ENCODE data around the gene MACROD2. TPM values are rescaled to one million over a fixed set of nuclear protein-coding genes. Genes with fewer than 3 reads are reported as not detected.

MACROD2 gene
- total RNA-seq, 1 experiment from 2014 or later: not detected

GRCh38 chr20:15141861-15142260 is 1146.5 kb downstream of the MACROD2 start:
- in situ Hi-C loops (cut with HindIII; ENCODE audit: low sequenced_read_pairs): no loop called here
- no peak for DNase-seq (ENCODE audit: low spot score)

GRCh38 chr20:15143478-15143877 is 1148.2 kb downstream of the MACROD2 start:
- in situ Hi-C loops (cut with HindIII; ENCODE audit: low sequenced_read_pairs): no loop called here
- no peak for DNase-seq (ENCODE audit: low spot score)

DNA sequence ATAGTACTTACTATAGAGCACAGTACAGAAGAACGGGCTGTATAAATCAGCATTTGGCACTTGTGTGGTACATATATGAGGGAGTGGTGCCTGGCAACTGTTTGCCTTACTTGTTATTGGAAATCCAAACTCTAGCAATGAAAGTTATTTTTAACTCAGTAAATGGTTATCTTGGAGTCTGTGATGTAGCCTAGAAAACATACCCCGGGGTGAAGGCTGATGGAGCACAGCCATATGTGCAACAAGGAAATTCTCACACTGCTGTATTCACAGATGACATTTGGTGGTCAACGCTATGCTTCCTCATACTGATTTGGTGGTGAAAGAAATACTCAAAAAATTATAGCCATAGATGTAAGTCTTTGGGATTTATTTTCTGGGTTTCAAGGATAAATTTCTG is 1149.6 kb downstream of the MACROD2 start:
- no peak for DNase-seq (ENCODE audit: low spot score)
- in situ Hi-C loops (cut with HindIII; ENCODE audit: low sequenced_read_pairs): no loop called here

GRCh38 chr20:15146948-15147347 is 1151.6 kb downstream of the MACROD2 start:
- in situ Hi-C loops (cut with HindIII; ENCODE audit: low sequenced_read_pairs): no loop called here
- no peak for DNase-seq (ENCODE audit: low spot score)

- DNase-seq (ENCODE audit: low spot score): no peak
- in situ Hi-C loops (cut with HindIII; ENCODE audit: low sequenced_read_pairs): no loop called here
Observed at GRCh38 chr20:15154070-15154469, 1158.8 kb downstream of the MACROD2 start.

DNA sequence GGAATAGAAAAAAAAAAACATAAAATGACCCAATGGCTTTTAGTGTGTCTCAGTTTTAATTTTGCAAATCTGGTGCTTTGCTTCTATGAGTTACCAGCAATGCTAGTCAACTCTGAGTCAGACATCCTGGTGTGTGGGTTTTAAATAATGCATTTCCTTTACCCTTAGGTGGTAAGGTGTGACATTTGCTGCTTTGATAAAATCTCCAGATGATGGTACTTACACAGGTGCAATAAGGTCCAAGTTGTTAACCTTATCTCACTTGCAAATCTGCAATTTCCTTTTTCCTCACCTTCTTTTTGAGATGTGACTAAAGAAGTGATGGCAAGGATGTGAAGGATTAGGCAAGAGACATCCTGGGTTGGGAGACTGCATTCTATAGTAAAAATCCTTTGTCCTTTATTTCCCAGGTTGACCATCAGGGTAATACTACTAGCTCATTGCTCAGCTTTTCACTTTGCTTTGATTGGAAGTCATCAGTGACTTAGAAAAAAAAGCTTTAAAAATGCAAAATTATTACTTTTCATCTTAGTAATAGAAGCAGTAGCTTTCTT is 1160.6 kb downstream of the MACROD2 start:
- DNase-seq (ENCODE audit: low spot score): no peak
- in situ Hi-C loops (cut with HindIII; ENCODE audit: low sequenced_read_pairs): no loop called here

DNA sequence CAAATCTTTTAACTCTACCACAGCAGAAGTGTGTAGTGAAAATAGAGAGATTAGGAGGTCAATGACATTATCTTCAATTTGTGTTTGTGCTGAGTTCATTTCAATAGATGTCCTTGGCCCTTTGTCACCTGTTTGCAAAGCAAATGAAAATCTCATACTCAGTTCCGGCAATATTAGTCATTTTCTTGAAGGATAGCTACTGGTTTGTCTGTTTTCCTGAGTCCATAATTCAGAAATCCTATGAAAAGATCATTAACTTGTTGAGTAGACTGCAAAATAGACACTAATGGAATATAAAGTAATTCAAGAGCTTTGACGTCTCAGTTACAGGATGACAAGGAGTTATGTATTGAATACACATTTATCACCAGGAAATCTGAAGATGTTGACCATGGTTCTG is 1163.2 kb downstream of the MACROD2 start:
- no peak for DNase-seq (ENCODE audit: low spot score)
- in situ Hi-C loops (cut with HindIII; ENCODE audit: low sequenced_read_pairs): no loop called here

GRCh38 chr20:15162079-15162647 is 1166.8 kb downstream of the MACROD2 start:
- in situ Hi-C loops (cut with HindIII; ENCODE audit: low sequenced_read_pairs): no loop called here
- DNase-seq (ENCODE audit: low spot score): no peak

DNA sequence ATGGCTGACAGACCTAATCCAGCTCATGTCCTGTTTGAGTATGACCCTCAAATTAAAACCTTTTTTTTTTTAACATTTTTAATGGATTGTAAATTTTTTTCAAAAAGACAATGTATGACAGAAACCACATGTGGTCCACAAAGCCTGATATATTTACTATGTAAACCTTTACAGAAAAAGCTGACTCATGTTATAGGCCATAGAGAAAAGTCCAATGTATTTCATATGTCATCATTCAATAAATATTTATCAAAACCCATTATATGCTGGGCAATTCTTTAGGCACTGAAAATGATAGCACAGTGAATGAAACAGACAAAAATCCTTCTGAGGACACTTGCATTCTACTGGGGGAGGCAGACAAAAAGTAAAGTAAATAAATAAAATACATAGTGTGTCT is 1168.3 kb downstream of the MACROD2 start:
- no peak for DNase-seq (ENCODE audit: low spot score)
- in situ Hi-C loops (cut with HindIII; ENCODE audit: low sequenced_read_pairs): no loop called here

DNA sequence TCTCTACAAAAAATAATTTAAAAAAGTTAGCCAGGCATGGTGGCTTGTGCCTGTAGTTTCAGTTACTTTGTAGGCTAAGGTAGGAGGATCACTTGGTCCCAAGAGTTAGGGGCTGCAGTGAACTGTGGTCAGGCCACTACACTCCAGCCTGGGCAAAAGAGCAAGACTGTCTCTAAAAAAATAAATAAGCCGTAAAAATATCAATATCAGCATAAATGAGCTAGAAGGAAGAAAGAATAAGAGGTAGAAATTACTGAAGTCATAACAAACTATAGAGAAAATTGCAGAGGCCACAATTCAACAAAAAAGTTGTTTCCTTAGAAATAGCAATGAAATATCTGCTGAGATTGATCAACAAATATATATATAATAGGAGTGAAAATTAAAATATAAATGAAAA is 1169.4 kb downstream of the MACROD2 start:
- in situ Hi-C loops (cut with HindIII; ENCODE audit: low sequenced_read_pairs): no loop called here
- DNase-seq (ENCODE audit: low spot score): no peak

- in situ Hi-C loops (cut with HindIII; ENCODE audit: low sequenced_read_pairs): no loop called here
- DNase-seq (ENCODE audit: low spot score): no peak
Observed at GRCh38 chr20:15166744-15167143, 1171.4 kb downstream of the MACROD2 start.

DNA sequence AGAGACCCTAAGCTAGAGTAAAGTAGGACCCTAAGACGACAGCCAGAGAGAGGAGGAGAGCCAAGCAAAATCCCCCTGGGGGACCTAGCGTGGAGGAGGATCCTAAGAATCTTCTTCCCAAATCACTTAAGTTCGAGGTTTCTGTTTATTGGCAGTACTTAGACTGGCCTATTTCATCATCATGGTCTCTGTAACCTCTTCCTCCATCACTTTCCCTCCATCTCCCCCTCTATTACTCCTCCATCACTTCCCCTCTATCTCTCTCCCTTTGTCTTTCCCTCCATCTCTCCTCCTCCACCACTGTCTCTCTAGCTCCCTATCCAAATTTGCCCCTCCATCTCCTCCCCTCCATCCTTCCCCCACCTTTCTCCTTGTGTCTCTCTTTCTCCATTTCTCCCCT is 1175.7 kb downstream of the MACROD2 start:
- in situ Hi-C loops (cut with HindIII; ENCODE audit: low sequenced_read_pairs): no loop called here
- DNase-seq (ENCODE audit: low spot score): no peak

DNA sequence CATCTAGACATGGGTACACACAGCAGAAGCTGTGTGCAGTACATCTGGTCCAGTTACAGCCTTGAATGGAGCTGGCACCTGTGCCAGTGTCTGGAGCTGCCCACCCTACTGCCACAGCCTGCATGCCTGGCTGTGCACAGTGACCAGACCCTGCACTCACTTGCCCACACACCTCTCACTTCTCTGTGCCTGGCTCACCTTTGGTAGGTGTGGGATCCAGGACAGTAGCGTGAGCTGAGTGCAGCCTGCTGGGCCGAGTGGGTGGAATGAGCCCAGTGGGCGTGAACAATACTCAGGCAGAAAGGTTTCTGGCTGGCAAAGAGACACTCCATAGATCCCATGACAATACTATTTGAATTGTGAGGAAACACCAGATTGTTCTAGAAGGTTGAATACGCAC is 1181.6 kb downstream of the MACROD2 start:
- DNase-seq (ENCODE audit: low spot score): peak; percentile 36
- in situ Hi-C loops (cut with HindIII; ENCODE audit: low sequenced_read_pairs): no loop called here

DNA sequence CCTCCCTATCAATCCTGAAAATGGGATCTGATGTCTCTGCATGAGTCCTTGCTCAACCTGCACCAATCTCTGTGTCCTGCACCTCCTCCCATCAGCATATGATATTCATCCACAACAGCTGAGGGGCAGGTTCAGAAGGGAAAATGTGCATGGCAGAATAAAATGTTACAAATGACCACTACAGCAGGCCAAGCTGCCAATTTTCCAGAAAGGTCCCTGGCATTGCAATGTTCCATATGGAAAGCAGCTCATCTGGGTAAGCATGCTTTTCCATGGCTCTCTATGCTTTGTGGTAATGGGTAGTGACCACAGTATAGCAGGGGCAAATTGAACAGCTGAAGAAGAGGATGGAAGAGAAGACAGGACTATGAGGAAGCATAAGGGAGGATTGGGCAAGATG is 1183.3 kb downstream of the MACROD2 start:
- DNase-seq (ENCODE audit: low spot score): peak; percentile 65
- in situ Hi-C loops (cut with HindIII; ENCODE audit: low sequenced_read_pairs): no loop called here

DNA sequence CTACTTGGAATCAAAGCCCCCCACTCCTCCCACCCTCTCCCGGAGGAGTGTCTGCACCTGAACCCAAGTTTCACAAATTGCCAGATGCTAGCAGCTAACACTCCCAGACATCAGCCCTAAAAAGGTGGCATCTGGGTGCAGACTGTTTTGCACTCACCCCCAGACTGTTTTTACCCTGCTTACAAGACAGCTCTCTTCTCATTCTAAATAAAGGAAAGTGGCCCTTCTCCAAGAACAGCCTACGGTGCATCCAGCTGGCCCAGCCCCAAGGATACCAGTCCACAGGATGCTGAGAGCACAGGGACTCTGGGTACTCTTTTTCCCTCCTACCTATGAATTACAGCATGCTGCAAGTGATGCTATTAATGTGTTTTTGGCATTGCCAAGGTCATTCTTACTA is 1184.1 kb downstream of the MACROD2 start:
- DNase-seq (ENCODE audit: low spot score): peak; percentile 99
- in situ Hi-C loops (cut with HindIII; ENCODE audit: low sequenced_read_pairs): no loop called here

- DNase-seq (ENCODE audit: low spot score): peak; percentile 93
- in situ Hi-C loops (cut with HindIII; ENCODE audit: low sequenced_read_pairs): no loop called here
Observed at GRCh38 chr20:15179781-15180180, 1184.5 kb downstream of the MACROD2 start.

- no peak for DNase-seq (ENCODE audit: low spot score)
- in situ Hi-C loops (cut with HindIII; ENCODE audit: low sequenced_read_pairs): no loop called here
Observed at GRCh38 chr20:15185322-15185721, 1190.0 kb downstream of the MACROD2 start.

DNA sequence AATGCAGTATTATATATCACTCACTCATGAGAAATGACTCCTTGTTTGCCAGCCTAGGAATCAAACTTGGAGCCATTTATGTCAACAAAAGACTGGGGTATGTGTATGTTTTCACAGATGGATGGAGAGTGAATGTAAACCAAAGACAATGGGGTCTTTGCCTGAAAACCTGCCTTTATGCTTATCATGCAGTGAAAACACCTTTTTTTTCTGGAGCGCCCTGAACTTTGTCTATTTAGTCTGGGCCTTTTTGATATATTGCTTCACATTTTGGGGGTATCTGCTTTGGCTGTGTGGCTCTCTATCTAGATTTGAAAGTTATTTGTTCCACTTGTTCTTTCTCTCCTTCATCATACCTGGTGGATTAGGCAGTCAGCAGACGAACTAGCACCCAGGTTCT is 1190.6 kb downstream of the MACROD2 start:
- in situ Hi-C loops (cut with HindIII; ENCODE audit: low sequenced_read_pairs): no loop called here
- DNase-seq (ENCODE audit: low spot score): no peak

GRCh38 chr20:15187612-15188011 is 1192.3 kb downstream of the MACROD2 start:
- no peak for DNase-seq (ENCODE audit: low spot score)
- in situ Hi-C loops (cut with HindIII; ENCODE audit: low sequenced_read_pairs): no loop called here

- no peak for DNase-seq (ENCODE audit: low spot score)
Observed at GRCh38 chr20:15188415-15188814, 1193.1 kb downstream of the MACROD2 start.

DNA sequence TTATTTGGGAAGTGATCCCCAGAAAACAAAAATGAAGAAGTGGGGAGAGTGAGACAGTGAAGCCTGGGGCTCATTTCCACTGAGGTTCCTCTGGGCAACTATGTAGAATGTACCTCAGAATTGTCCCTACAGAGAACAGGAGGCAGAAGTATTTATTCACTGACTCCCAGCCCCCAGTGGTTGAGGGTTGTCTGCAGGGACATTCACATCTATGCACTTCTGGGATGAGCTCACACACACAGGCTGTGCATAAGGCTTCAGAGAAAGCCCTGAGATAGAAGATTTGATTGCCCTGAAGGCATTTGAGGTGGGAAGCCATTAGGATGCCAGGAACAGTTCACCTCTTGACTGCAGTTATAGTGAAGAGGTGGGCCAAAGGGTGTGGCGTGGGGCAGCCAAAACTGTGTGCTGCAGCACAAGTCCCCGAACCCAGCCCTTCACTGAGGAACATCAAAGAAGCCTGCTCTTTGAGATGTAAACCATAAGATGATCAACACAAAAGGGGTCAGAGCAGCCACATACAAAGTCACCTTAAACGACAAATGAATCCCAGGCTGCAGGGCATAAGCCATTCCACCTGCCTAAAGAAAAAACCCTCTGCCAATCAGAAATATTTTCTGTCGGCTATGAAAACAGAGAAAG is 1195.9 kb downstream of the MACROD2 start:
- in situ Hi-C loops (cut with HindIII; ENCODE audit: low sequenced_read_pairs): no loop called here
- DNase-seq (ENCODE audit: low spot score): no peak

More at GRCh38 chr20:15188415-15188814, 1193.1 kb downstream of the MACROD2 start:
- in situ Hi-C loops (cut with HindIII; ENCODE audit: low sequenced_read_pairs): no loop called here

All from G401 (cell line).